ENCODE measurements around the gene IRF8. TPM values are rescaled to one million over a fixed set of nuclear protein-coding genes. Genes with fewer than 3 reads are reported as not detected.

Gene IRF8
- total RNA-seq, 1 donor from 2014 or later = 2.2 TPM

GRCh38 chr16:85919271-85920267 is 20.6 kb downstream of the IRF8 start:
- no peak for DNase-seq (ENCODE audit: low read depth)
- TF ChIP-seq CTCF (IDR thresholded peaks at IDR 0.05; ENCODE audit: insufficient read depth, low read length, poor library complexity, severe bottlenecking) = no peak
- H3K36me3 ChIP-seq (ENCODE audit: control insufficient read depth, insufficient read depth, low read length) = no peaks in the 10 kb centered on the region
- H3K27me3 ChIP-seq (ENCODE audit: control insufficient read depth, insufficient read depth, low read length) = no peaks in the 10 kb centered on the region
- H3K4me3 ChIP-seq (ENCODE audit: low read depth, low read length) = no peak overlapping the region

GRCh38 chr16:85921026-85921425 is 22.1 kb downstream of the IRF8 start:
- Histone ChIP-seq H3K27me3 (ENCODE audit: control insufficient read depth, insufficient read depth, low read length) (no peaks in the 10 kb centered on the region), H3K36me3 (ENCODE audit: control insufficient read depth, insufficient read depth, low read length) (no peaks in the 10 kb centered on the region), H3K4me3 (ENCODE audit: low read depth, low read length) (no peak overlapping the region)
- no peak for DNase-seq (ENCODE audit: low read depth)
- TF ChIP-seq CTCF (IDR thresholded peaks at IDR 0.05; ENCODE audit: insufficient read depth, low read length, poor library complexity, severe bottlenecking) = no peak

GRCh38 chr16:85923153-85924021 is 24.4 kb downstream of the IRF8 start:
- Histone ChIP-seq H3K4me3 (ENCODE audit: low read depth, low read length) (no peak overlapping the region), H3K27me3 (ENCODE audit: control insufficient read depth, insufficient read depth, low read length) (no peaks in the 10 kb centered on the region), H3K36me3 (ENCODE audit: control insufficient read depth, insufficient read depth, low read length) (no peaks in the 10 kb centered on the region)
- DNase-seq (ENCODE audit: low read depth) = no peak
- no peak for TF ChIP-seq CTCF (IDR thresholded peaks at IDR 0.05; ENCODE audit: insufficient read depth, low read length, poor library complexity, severe bottlenecking)

- Histone ChIP-seq H3K36me3 (ENCODE audit: control insufficient read depth, insufficient read depth, low read length) (no peaks in the 10 kb centered on the region), H3K4me3 (ENCODE audit: low read depth, low read length) (no peak overlapping the region), H3K27me3 (ENCODE audit: control insufficient read depth, insufficient read depth, low read length) (no peaks in the 10 kb centered on the region)
- DNase-seq (ENCODE audit: low read depth) = no peak
- no peak for TF ChIP-seq CTCF (IDR thresholded peaks at IDR 0.05; ENCODE audit: insufficient read depth, low read length, poor library complexity, severe bottlenecking)
These were observed 25.7 kb downstream of the IRF8 start for GRCh38 chr16:85924675-85925074.

- no peak for DNase-seq (ENCODE audit: low read depth)
- Histone ChIP-seq H3K4me3 (ENCODE audit: low read depth, low read length) (no peak overlapping the region), H3K27me3 (ENCODE audit: control insufficient read depth, insufficient read depth, low read length) (no peaks in the 10 kb centered on the region), H3K36me3 (ENCODE audit: control insufficient read depth, insufficient read depth, low read length) (no peaks in the 10 kb centered on the region)
- no peak for TF ChIP-seq CTCF (IDR thresholded peaks at IDR 0.05; ENCODE audit: insufficient read depth, low read length, poor library complexity, severe bottlenecking)
These were observed 27.4 kb downstream of the IRF8 start for GRCh38 chr16:85926370-85926769.
